HepG2 (cell line): ENCODE data around the gene BBIP1. TPM values are rescaled to one million over a fixed set of nuclear protein-coding genes. Genes with fewer than 3 reads are reported as not detected.

Source experiments
- ATAC-seq: fragments of 200-7000 bp; cut with Tn5 transposase; 3 replicates; pipeline ENCODE4 v1.9.1; 2020; ENCODE audit warnings: mild to moderate bottlenecking, moderate library complexity
- BruUV-seq: library from RNA; stranded (reverse); fragments of 400-500 nt; replicated peaks from 2 replicates; lab custom pipeline; 2021; lab: Mats Ljungman, UMichigan
- CTCF ChIA-PET: fragments of 300-600 bp; formaldehyde crosslinking; extraction: SDS; loops from one replicate; lab custom pipeline; 2021; ENCODE audit warnings: low total read pairs, inconsistent platforms, low intra/inter-chr PET ratio; lab: Yijun Ruan, JAX
- POLR2A ChIA-PET: fragments of 350-600 bp; sonication (Branson Sonifier 250); formaldehyde crosslinking; loops from one replicate; lab custom pipeline; 2020; ENCODE audit warnings: antibody characterized with exemption, inconsistent platforms; lab: Yijun Ruan, JAX
- DNase-seq: peaks from one replicate; pipeline ENCODE4 v3.0.0-alpha.2; 2015; ENCODE audit warnings: low spot score
- FAIRE-seq: peaks from 3 replicates; lab custom pipeline; 2011; peaks lifted over from hg19 to GRCh38; lab: Jason Lieb, UNC
- H2AFZ ChIP-seq: one replicate; pipeline ENCODE4 v1.6.1; 2011; ENCODE audit warnings: low read length, inconsistent platforms
- H3K27ac ChIP-seq: fragments of 300-600 bp; 3 replicates; pipeline ENCODE4 v1.8.0; 2011; ENCODE audit warnings: mixed run types, mild to moderate bottlenecking, mixed read lengths, low read length, inconsistent platforms; ENCODE audit not compliant: insufficient read depth; ENCODE audit errors: extremely low read length
- H3K27me3 ChIP-seq, 2 experiments: fragments of 200-600 bp in 1 of 2; 2 replicates in 1 of 2; 3 replicates in 1 of 2; pipeline versions ENCODE4 v1.6.0 to v1.8.0; 2011; ENCODE audit warnings: low read length in 2 of 2, mild to moderate bottlenecking in 2 of 2, moderate library complexity in 2 of 2, inconsistent platforms in 1 of 2; ENCODE audit not compliant: insufficient read depth in 2 of 2, control insufficient read depth in 1 of 2
- H3K36me3 ChIP-seq, 2 experiments: fragments of 200-600 bp in 1 of 2; replicated peaks in 1 of 2; 2 replicates in 1 of 2; 3 replicates in 1 of 2; pipeline versions ENCODE4 v1.5.1 to v1.8.0; 2011; ENCODE audit warnings: low read length in 2 of 2, inconsistent platforms in 1 of 2; ENCODE audit not compliant: insufficient read depth in 2 of 2, control insufficient read depth in 1 of 2
- H3K4me1 ChIP-seq: 2 replicates; pipeline ENCODE4 v1.5.1; 2012; ENCODE audit warnings: low read length, inconsistent platforms; ENCODE audit not compliant: insufficient read depth
- H3K4me2 ChIP-seq: 2 replicates; pipeline ENCODE4 v1.6.0; 2011; ENCODE audit warnings: low read depth, low read length, inconsistent platforms
- H3K4me3 ChIP-seq, 3 experiments: fragments of 200-600 bp in 1 of 3; sonication (generic), shearing (Covaris generic) in 1 of 3; replicated peaks in 1 of 3; 2 replicates each; pipeline ENCODE4 v1.5.1; 2011 to 2016; ENCODE audit warnings: low read length in 3 of 3, inconsistent platforms in 2 of 3, low read depth in 2 of 3, mild to moderate bottlenecking in 2 of 3, control low read depth in 1 of 3, mixed read lengths in 1 of 3; ENCODE audit not compliant: insufficient read depth in 1 of 3
- H3K79me2 ChIP-seq: one replicate; pipeline ENCODE4 v1.6.1; 2011; ENCODE audit warnings: low read length, inconsistent platforms; ENCODE audit not compliant: insufficient read depth
- H3K9ac ChIP-seq: 2 replicates; pipeline ENCODE4 v1.6.0; 2011; ENCODE audit warnings: mild to moderate bottlenecking, low read depth, low read length, inconsistent platforms; ENCODE audit not compliant: insufficient read depth
- H3K9me3 ChIP-seq: 2 replicates; pipeline ENCODE4 v1.5.1; 2012; ENCODE audit warnings: mild to moderate bottlenecking, low read length
- H4K20me1 ChIP-seq: 2 replicates; pipeline ENCODE4 v1.6.0; 2011; ENCODE audit warnings: inconsistent platforms, mild to moderate bottlenecking, low read length, moderate library complexity; ENCODE audit not compliant: insufficient read depth
- LBX2 ChIP-seq: sonication (generic); formaldehyde crosslinking; IDR thresholded peaks from 2 replicates; pipeline ENCODE4 v1.5.0; 2020; ENCODE audit warnings: missing genetic modification reagents, mild to moderate bottlenecking, borderline replicate concordance
- NR0B2 ChIP-seq: sonication (generic); formaldehyde crosslinking; IDR thresholded peaks from 2 replicates; pipeline ENCODE4 v1.4.0; 2020; ENCODE audit warnings: mild to moderate bottlenecking, missing genetic modification reagents
- WIZ ChIP-seq: sonication (generic); formaldehyde crosslinking; IDR thresholded peaks from 2 replicates; pipeline ENCODE4 v1.5.1; 2020; ENCODE audit warnings: mild to moderate bottlenecking, missing genetic modification reagents
- ZHX2 ChIP-seq, 2 experiments: sonication (generic) in 1 of 2; formaldehyde crosslinking in 1 of 2; IDR thresholded peaks; 2 replicates each; pipeline versions ENCODE4 v1.6.1 to v1.9.0; 2014 to 2022; ENCODE audit warnings: antibody characterized with exemption in 1 of 2, borderline replicate concordance in 1 of 2, inconsistent platforms in 1 of 2, low read depth in 1 of 2, missing genetic modification reagents in 1 of 2
- ZNF407 ChIP-seq: sonication (generic); formaldehyde crosslinking; IDR thresholded peaks from one replicate; pipeline ENCODE4 v1.5.1; 2020; ENCODE audit warnings: mild to moderate bottlenecking, missing genetic modification reagents; ENCODE audit errors: not compliant biosample characterization
- ZNF552 ChIP-seq: sonication (generic); formaldehyde crosslinking; IDR thresholded peaks from 2 replicates; pipeline ENCODE4 v1.9.0; 2022; ENCODE audit warnings: missing genetic modification reagents, mild to moderate bottlenecking, borderline replicate concordance
- WGBS: methylation state at CpG from one replicate; pipeline ENCODE4 v1.1.6; 2017; ENCODE audit warnings: low lambda C conversion rate; 5-methylcytosine and 5-hydroxymethylcytosine counted together
- in situ Hi-C: cut with HindIII; loops from 2 replicates; pipeline ENCODE4 v1.10.0; 2017; ENCODE audit warnings: low pct_unique_long_range_greater_than_20kb; ENCODE audit not compliant: extremely low pct_ligation_motif_present
- intact Hi-C: fragments of 100-400 bp; cut with micrococcal nuclease; formaldehyde crosslinking; loops from one replicate; pipeline ENCODE4 v1.10.0; 2022; ENCODE audit not compliant: unreplicated experiment
- polyA plus RNA-seq, 8 experiments: library from polyadenylated mRNA; depleted of rRNA in 3 of 8; stranded (reverse) in 7 of 8; unstranded in 1 of 8; fragments of >200 nt; fragmentation: Illumina TruSeq in 4 of 8; extraction: Trizol in 4 of 8; gene quantifications; 2 replicates each; pipeline versions ENCODE4 v1.2.1 to v1.2.3, GENCODE V29; 2011 to 2016; ENCODE audit warnings: low read depth in 4 of 8, missing spikeins in 1 of 8, mixed read lengths in 1 of 8; ENCODE audit not compliant: insufficient read depth in 1 of 8
- total RNA-seq, 5 experiments: library from RNA; depleted of rRNA; stranded (reverse); fragments of >200 nt; fragmentation: Illumina TruSeq; extraction: Trizol; gene quantifications; 2 replicates each; pipeline ENCODE4 v1.2.3, GENCODE V29; 2016; ENCODE audit warnings: low read depth in 1 of 5

Gene BBIP1
- total and polyA plus RNA-seq, 2 of the 13 experiments (the other 11 are each of a cell fraction or from before 2014, with no cell fraction given) = 18.3 to 24.1 TPM

GRCh38 chr10:110915035-110915434 lies 3.9 kb downstream of the BBIP1 start:
- 95% methylated on average over 6 of the region's 6 CpGs for WGBS
- ChIA-PET CTCF (no interaction called here), POLR2A (no interaction called here)
- no peaks in the 10 kb centered on the region for H4K20me1 ChIP-seq
- in situ Hi-C loops = no loop called here
- no peaks in the 10 kb centered on the region for H3K9me3 ChIP-seq
- no peak overlapping the region for H3K4me2 ChIP-seq
- no peaks in the 10 kb centered on the region; a peak in 1 of 5 replicates for H3K27me3 ChIP-seq
- peaks cover 26% of the 10 kb centered on the region for H3K4me1 ChIP-seq
- no TSS peak for BruUV-seq
- H2AFZ ChIP-seq = no peak overlapping the region
- H3K9ac ChIP-seq = no peak overlapping the region
- no peak overlapping the region for H3K27ac ChIP-seq
- no peak overlapping the region for H3K4me3 ChIP-seq
- ATAC-seq = no peak
- intact Hi-C loops = no loop called here
- DNase-seq = no peak
- no peaks in the 10 kb centered on the region for H3K36me3 ChIP-seq
- H3K79me2 ChIP-seq = peaks cover 7% of the 10 kb centered on the region
- FAIRE-seq = no peak
- no peak for TF ChIP-seq LBX2 (CRISPR knock-in tag)
- no peak for TF ChIP-seq ZNF552 (CRISPR knock-in tag)
- no peak for TF ChIP-seq ZNF407 (CRISPR knock-in tag)
- TF ChIP-seq ZHX2 (IDR thresholded peaks at IDR 0.05; ENCODE audit: low read depth) = no peak
- TF ChIP-seq ZHX2 (CRISPR knock-in tag; IDR thresholded peaks at IDR 0.05; ENCODE audit: borderline replicate concordance) = no peak
- TF ChIP-seq WIZ (CRISPR knock-in tag) = no peak
- TF ChIP-seq NR0B2 = no peak
